ENCODE results near the gene LMF1.
"Not testable (repeated sequence)": the region's sequence is repeated elsewhere in the genome, so short reads cannot be mapped to it uniquely, and the experiment has no call there.

- TF ChIP-seq CTCF (IDR thresholded peaks at IDR 0.05; ENCODE audit: insufficient read depth, low read length, poor library complexity, severe bottlenecking); EZH2phosphoT487 (conservative IDR thresholded peaks at IDR 0.05; ENCODE audit: low read length): not testable (repeated sequence)
Observed at GRCh38 chr16:858441-858840, 112.3 kb downstream of the LMF1 start.

Data from SU-DHL-6 (cell line).